Neural cell (in vitro differentiated cells): Measurements from ENCODE around the gene GRIN3B. TPM values are rescaled to one million over a fixed set of nuclear protein-coding genes. Genes with fewer than 3 reads are reported as not detected.

Source experiments
- H2AFZ ChIP-seq: fragments of 200-600, 300-800 bp; sonication (generic), shearing (Covaris generic); 2 replicates; pipeline ENCODE4 v1.6.0; 2014; ENCODE audit warnings: low read depth, mild to moderate bottlenecking, antibody characterized with exemption, low read length, moderate library complexity
- H3F3A ChIP-seq: fragments of 200-600 bp; shearing (Covaris generic); 2 replicates; pipeline ENCODE4 v1.6.1; 2016; ENCODE audit warnings: mild to moderate bottlenecking, moderate library complexity, mixed read lengths, antibody characterized with exemption, low read length; ENCODE audit not compliant: insufficient read depth, poor library complexity, severe bottlenecking
- H3K27ac ChIP-seq: fragments of 200-600, 300-800 bp; sonication (generic), shearing (Covaris generic); 2 replicates; pipeline ENCODE4 v1.5.1; 2014; ENCODE audit warnings: mild to moderate bottlenecking, low read length, moderate library complexity
- H3K27me3 ChIP-seq: fragments of 300-800, 200-600 bp; sonication (generic), shearing (Covaris generic); 2 replicates; pipeline ENCODE4 v1.6.0; 2014; ENCODE audit warnings: mild to moderate bottlenecking, low read depth, low read length, moderate library complexity; ENCODE audit not compliant: insufficient read depth
- H3K36me3 ChIP-seq: fragments of 300-800, 200-600 bp; sonication (generic), shearing (Covaris generic); 2 replicates; pipeline ENCODE4 v1.5.1; 2014; ENCODE audit warnings: mild to moderate bottlenecking, antibody characterized with exemption, low read length, moderate library complexity; ENCODE audit not compliant: insufficient read depth
- H3K4me2 ChIP-seq: fragments of 300-800, 200-600 bp; sonication (generic), shearing (Covaris generic); 2 replicates; pipeline ENCODE4 v1.6.0; 2014; ENCODE audit warnings: mild to moderate bottlenecking, low read length
- H3K4me3 ChIP-seq: fragments of 300-800, 200-600 bp; sonication (generic), shearing (Covaris generic); 2 replicates; pipeline ENCODE4 v1.5.1; 2014; ENCODE audit warnings: mild to moderate bottlenecking, low read length, moderate library complexity
- H3K79me2 ChIP-seq: fragments of 200-600 bp; shearing (Covaris generic); replicated peaks from 2 replicates; pipeline ENCODE4 v1.6.0; 2014; ENCODE audit warnings: mild to moderate bottlenecking, low read length, moderate library complexity; ENCODE audit not compliant: insufficient read depth
- H3K9ac ChIP-seq: fragments of 300-800, 200-600 bp; sonication (generic), shearing (Covaris generic); 2 replicates; pipeline ENCODE4 v1.6.1; 2016; ENCODE audit warnings: mild to moderate bottlenecking, low read length, mixed read lengths
- H3K9me2 ChIP-seq: fragments of 200-600 bp; shearing (Covaris generic); 2 replicates; pipeline ENCODE4 v1.6.1; 2016; ENCODE audit warnings: mild to moderate bottlenecking, low read length, mixed read lengths; ENCODE audit not compliant: insufficient read depth
- H3K9me3 ChIP-seq: fragments of 200-600, 300-800 bp; sonication (generic), shearing (Covaris generic); 2 replicates; pipeline ENCODE4 v1.6.1; 2016; ENCODE audit warnings: mild to moderate bottlenecking, mixed run types, low read length, moderate library complexity, mixed read lengths
- H4K20me1 ChIP-seq: fragments of 200-600 bp; shearing (Covaris generic); 2 replicates; pipeline ENCODE4 v1.6.1; 2016; ENCODE audit warnings: mild to moderate bottlenecking, mixed run types; ENCODE audit not compliant: insufficient read depth
- CTCF ChIP-seq: fragments of 450-650 bp; IDR thresholded peaks from 2 replicates; pipeline ENCODE4 v1.5.1; 2014; ENCODE audit warnings: antibody characterized with exemption, mild to moderate bottlenecking, moderate library complexity; ENCODE audit not compliant: poor library complexity, severe bottlenecking
- EP300 ChIP-seq: fragments of 450-650 bp; conservative IDR thresholded peaks from 2 replicates; pipeline ENCODE4 v1.6.1; 2014; ENCODE audit warnings: antibody characterized with exemption, mild to moderate bottlenecking, moderate library complexity; ENCODE audit not compliant: poor library complexity, severe bottlenecking
- EZH2 ChIP-seq: fragments of 200-600, 300-800 bp; shearing (Covaris generic), sonication (generic); IDR thresholded peaks from 2 replicates; pipeline ENCODE4 v1.6.1; 2014; ENCODE audit warnings: antibody characterized with exemption, low read length, borderline replicate concordance, mild to moderate bottlenecking; ENCODE audit not compliant: insufficient read depth, poor library complexity, severe bottlenecking
- MXI1 ChIP-seq: fragments of 450-650 bp; conservative IDR thresholded peaks from 2 replicates; pipeline ENCODE4 v1.6.1; 2014; ENCODE audit warnings: antibody characterized with exemption, mild to moderate bottlenecking; ENCODE audit not compliant: poor library complexity, severe bottlenecking
- POLR2AphosphoS5 ChIP-seq: IDR thresholded peaks from 2 replicates; pipeline ENCODE4 v1.6.1; 2012
- RAD21 ChIP-seq: fragments of 450-650 bp; conservative IDR thresholded peaks from 2 replicates; pipeline ENCODE4 v1.6.1; 2014; ENCODE audit warnings: antibody characterized with exemption, mild to moderate bottlenecking, moderate library complexity
- SMC3 ChIP-seq: fragments of 450-650 bp; conservative IDR thresholded peaks from 2 replicates; pipeline ENCODE4 v1.6.1; 2014; ENCODE audit warnings: antibody characterized with exemption, mild to moderate bottlenecking, moderate library complexity; ENCODE audit not compliant: poor library complexity
- TAF1 ChIP-seq: IDR thresholded peaks from 2 replicates; pipeline ENCODE4 v1.6.1; 2012; ENCODE audit warnings: low read depth
- polyA plus RNA-seq: library from polyadenylated mRNA; depleted of rRNA; stranded (reverse); fragments of >200 nt; gene quantifications from 2 replicates; pipeline ENCODE4 v1.2.3, GENCODE V29; 2014
- TF ChIP-seq, protein P1 (sequence below): IDR thresholded peaks from 2 replicates; pipeline ENCODE4 v1.6.1; 2012; ENCODE audit warnings: borderline replicate concordance

Gene GRIN3B
- polyA plus RNA-seq, 1 donor from 2014 or later, result 0.46 TPM

- Histone ChIP-seq H3K9ac (no peak overlapping the region), H3K9me3 (no peaks in the 10 kb centered on the region), H2AFZ (no peak overlapping the region), H3K27ac (no peak overlapping the region), H3K36me3 (no peaks in the 10 kb centered on the region), H3F3A (no peaks in the 10 kb centered on the region), H3K79me2 (no peaks in the 10 kb centered on the region), H3K27me3 (peaks cover 25% of the 10 kb centered on the region), H3K4me2 (no peak overlapping the region), H4K20me1 (no peaks in the 10 kb centered on the region), H3K4me3 (no peak overlapping the region), H3K9me2 (no peaks in the 10 kb centered on the region)
- TF ChIP-seq POLR2AphosphoS5 (no peak), RAD21 (no peak), SMC3 (no peak), EZH2 (no peak), MXI1 (no peak), EP300 (no peak), TAF1 (no peak), CTCF (no peak)
- TF ChIP-seq, protein P1, sequence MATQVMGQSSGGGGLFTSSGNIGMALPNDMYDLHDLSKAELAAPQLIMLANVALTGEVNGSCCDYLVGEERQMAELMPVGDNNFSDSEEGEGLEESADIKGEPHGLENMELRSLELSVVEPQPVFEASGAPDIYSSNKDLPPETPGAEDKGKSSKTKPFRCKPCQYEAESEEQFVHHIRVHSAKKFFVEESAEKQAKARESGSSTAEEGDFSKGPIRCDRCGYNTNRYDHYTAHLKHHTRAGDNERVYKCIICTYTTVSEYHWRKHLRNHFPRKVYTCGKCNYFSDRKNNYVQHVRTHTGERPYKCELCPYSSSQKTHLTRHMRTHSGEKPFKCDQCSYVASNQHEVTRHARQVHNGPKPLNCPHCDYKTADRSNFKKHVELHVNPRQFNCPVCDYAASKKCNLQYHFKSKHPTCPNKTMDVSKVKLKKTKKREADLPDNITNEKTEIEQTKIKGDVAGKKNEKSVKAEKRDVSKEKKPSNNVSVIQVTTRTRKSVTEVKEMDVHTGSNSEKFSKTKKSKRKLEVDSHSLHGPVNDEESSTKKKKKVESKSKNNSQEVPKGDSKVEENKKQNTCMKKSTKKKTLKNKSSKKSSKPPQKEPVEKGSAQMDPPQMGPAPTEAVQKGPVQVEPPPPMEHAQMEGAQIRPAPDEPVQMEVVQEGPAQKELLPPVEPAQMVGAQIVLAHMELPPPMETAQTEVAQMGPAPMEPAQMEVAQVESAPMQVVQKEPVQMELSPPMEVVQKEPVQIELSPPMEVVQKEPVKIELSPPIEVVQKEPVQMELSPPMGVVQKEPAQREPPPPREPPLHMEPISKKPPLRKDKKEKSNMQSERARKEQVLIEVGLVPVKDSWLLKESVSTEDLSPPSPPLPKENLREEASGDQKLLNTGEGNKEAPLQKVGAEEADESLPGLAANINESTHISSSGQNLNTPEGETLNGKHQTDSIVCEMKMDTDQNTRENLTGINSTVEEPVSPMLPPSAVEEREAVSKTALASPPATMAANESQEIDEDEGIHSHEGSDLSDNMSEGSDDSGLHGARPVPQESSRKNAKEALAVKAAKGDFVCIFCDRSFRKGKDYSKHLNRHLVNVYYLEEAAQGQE, result no peak
Measured at GRCh38 chr19:1003283-1003682, 3.1 kb downstream of the GRIN3B start.

DNA sequence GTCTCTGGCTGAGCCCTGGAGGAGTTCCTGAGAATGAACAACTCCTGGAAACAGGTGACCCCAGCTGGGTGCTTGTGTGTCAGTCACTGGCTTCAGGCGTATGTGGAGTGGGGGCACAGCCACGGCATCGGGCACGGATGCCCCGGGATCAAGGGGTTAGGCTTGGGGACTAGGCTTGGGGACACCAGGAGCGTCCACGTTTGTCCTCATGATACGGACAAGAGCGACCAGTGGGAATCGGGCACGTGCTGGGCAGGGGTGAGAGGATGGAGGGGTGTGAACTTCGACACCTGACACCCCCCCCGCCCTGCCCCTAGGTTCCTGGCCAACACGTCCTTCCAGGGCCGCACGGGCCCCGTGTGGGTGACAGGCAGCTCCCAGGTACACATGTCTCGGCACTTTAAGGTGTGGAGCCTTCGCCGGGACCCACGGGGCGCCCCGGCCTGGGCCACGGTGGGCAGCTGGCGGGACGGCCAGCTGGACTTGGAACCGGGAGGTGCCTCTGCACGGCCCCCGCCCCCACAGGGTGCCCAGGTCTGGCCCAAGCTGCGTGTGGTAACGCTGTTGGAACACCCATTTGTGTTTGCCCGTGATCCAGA lies 4.1 kb downstream of the GRIN3B start:
- Histone ChIP-seq H4K20me1 (no peaks in the 10 kb centered on the region), H3K27ac (no peak overlapping the region), H3K4me3 (no peak overlapping the region), H3K9me3 (no peaks in the 10 kb centered on the region), H3K4me2 (no peak overlapping the region), H3K79me2 (no peaks in the 10 kb centered on the region), H3K27me3 (peaks cover 19% of the 10 kb centered on the region), H3F3A (no peaks in the 10 kb centered on the region), H3K36me3 (no peaks in the 10 kb centered on the region), H2AFZ (no peak overlapping the region), H3K9me2 (no peaks in the 10 kb centered on the region), H3K9ac (no peak overlapping the region)
- TF ChIP-seq MXI1, result no peak
